HG03039 (cell line): ENCODE results near the gene CASP10.
"Not testable (repeated sequence)": the region's sequence is repeated elsewhere in the genome, so short reads cannot be mapped to it uniquely, and the experiment has no call there.

Source experiments
- ATAC-seq: cut with Tn5 transposase; IDR thresholded peaks from one replicate; pipeline ENCODE4 v1.9.1; 2021; ENCODE audit warnings: mild to moderate bottlenecking, moderate library complexity; ENCODE audit not compliant: unreplicated experiment

CASP10 gene, protein sequence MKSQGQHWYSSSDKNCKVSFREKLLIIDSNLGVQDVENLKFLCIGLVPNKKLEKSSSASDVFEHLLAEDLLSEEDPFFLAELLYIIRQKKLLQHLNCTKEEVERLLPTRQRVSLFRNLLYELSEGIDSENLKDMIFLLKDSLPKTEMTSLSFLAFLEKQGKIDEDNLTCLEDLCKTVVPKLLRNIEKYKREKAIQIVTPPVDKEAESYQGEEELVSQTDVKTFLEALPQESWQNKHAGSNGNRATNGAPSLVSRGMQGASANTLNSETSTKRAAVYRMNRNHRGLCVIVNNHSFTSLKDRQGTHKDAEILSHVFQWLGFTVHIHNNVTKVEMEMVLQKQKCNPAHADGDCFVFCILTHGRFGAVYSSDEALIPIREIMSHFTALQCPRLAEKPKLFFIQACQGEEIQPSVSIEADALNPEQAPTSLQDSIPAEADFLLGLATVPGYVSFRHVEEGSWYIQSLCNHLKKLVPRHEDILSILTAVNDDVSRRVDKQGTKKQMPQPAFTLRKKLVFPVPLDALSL

DNA sequence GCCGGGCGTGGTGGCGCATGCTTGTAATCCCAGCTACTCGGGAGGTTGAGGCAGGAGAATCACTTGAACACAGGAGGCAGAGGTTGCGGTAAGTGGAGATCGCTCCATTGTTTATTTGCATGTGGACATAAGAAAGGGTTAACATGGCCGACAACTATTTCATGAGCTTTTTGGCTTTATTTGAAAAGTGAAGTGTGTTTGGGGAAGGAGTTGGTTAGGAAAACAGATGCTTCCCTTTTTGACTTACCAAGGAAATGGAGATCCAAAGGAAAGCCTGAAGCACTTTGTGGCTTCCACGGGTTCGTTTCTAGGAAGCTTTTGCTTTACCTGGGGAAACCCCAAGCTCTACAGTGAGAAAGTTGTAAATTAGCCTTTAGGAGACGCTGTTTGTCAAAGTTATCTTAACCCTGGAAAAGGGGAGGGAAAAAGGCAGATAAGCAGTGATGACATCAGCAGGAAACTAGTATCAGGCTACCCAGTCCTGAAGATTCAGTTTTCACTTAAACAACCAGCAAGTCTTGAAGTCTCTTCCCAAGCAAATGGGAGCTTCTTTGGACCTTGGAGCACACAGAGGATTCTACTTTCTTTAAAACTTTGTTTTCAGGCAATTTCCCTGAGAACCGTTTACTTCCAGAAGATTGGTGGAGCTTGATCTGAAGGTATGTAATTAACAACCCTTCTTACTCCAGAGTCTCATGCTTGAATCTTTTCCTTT lies at the start of gene CASP10:
Gene CASP10, plus strand, starts transcription at position 492 of the 715 bp plus-strand sequence. CDS start 2,637 bp downstream, outside the sequence.
- ATAC-seq, result peak; percentile 71

DNA sequence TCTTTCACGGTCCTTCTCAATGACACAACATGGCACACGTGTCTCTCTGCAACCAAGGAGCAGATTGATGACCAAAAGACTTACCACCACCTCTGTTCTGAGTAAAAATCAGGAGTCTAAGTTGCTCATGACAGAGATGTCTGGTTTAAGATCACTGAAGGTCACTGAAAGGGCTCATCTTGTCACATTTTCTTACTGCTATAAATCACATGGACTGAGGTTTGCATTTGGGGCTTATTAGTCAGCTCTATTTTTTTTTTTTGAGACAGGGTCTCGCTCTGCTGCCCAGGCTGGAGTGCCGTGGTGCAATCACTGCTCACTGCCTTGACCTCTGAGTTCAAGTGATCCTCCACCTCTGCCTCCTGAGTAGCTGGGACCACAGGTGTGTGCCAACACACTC lies 47.6 kb upstream of the CASP10 start:
- no peak for ATAC-seq

DNA sequence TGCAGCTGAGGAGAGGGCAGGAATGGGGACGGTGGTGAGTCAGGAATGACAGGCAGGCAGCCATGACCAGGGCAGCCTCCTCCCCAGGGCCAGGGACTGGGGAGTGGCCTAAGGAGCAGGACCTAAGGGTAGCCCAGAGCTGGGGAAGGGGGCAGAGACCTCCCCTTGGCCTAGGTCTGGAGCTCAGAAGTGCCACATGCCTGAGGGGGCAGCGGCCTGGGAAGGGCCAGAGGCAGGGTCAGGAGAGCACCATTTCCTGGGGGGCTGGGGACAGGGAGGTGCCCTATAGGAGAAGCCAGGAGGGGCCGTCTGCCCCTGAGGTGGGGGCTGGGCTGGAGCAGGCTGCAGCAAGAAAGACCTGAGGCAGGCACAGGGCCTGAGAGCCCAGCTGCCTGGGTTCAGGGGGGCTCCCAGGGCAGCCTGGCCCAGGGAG lies 46.0 kb upstream of the CASP10 start:
- ATAC-seq, result no peak

DNA sequence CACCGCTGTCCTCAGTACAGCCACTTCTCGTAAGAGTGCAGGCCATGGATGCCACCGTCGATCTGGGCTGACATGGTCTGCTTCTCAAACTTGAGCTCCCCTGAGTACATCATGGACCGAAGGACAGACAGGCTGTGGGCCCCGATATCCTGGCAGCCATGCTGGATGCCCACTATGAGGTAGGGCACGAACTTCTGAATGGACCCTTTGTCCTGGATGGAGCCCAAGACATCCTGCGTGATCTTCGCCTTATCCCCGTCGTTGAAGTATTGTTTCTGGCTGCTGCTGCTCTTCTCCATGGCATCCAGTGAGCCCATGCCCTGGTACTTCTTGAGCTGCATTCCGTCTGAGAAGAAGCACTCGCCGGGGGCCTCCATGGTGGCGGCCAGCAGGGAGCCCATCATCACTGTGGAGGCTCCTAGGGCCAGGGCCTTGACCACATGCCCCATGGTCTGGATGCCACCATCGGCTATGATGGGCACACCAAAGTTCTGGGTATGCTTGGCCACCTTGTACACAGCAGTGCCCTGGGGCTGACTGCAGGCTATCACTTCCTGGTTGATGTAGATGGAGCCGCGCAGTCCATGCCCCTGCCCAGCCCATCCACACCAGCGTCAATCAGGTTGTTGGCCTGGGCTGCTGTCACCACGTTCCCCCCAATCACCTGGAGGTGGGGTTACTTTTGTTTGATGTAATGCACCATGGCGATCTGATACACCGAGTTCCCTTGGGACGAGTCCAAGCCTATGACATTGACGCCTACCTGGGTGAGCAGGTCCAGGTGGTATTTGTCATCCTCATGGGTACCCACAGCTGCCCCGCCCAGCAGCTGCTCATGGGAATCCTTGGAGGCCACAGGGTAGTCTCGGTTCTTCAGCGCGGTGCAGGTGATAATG lies 45.2 kb upstream of the CASP10 start:
- no peak for ATAC-seq

DNA sequence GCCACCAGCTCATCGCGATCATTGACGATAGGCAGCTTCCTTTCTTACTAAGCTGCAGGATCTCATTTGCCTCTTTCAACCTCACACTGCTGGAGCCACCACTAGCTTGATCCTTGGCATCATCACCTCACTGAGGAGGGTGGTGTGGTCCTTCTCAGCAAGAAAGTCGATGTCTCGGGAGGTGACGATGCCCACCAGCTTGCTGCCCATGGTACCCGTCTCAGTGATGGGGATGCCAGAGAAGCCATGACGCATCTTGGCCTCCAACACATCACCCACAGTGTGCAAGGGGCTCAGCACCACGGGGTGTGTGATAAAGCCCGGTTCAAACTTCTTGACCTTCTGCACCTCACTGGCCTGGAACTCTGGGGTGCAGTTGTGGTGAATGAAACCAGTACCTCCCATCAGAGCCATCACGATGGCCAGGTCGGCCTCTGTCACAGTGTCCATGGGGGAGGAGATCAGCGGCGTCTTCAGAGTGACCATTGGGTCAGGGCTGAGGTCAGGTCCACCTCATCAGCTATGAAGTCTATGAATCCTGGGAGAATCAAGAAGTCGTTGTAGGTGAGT lies 44.5 kb upstream of the CASP10 start:
- ATAC-seq, result no peak

DNA sequence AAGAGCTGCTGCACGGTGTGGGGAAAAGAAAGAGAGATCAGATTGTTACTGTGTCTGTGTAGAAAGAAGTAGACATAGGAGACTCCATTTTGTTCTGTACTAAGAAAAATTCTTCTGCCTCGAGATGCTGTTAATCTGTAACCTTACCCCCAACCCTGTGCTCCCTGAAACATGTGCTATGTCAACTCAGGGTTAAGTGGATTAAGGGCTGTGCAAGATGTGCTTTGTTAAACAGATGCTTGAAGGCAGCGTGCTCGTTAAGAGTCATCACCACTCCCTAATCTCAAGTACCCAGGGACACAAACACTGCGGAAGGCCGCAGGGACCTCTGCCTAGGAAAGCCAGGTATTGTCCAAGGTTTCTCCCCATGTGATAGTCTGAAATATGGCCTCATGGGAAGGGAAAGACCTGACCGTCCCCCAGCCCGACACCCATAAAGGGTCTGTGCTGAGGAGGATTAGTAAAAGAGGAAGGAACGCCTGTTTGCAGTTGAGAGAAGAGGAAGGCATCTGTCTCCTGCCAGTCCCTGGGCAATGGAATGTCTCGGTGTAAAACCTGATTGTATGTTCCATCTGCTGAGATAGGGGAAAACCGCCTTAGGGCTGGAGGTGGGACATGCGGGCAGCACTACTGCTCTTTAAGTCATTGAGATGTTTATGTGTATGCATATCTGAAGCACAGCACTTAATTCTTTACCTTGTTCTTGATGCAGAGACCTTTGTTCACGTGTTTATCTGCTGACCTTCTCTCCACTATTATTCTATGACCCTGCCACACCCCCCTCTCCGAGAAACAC lies 43.8 kb upstream of the CASP10 start:
- not testable (repeated sequence) for ATAC-seq

DNA sequence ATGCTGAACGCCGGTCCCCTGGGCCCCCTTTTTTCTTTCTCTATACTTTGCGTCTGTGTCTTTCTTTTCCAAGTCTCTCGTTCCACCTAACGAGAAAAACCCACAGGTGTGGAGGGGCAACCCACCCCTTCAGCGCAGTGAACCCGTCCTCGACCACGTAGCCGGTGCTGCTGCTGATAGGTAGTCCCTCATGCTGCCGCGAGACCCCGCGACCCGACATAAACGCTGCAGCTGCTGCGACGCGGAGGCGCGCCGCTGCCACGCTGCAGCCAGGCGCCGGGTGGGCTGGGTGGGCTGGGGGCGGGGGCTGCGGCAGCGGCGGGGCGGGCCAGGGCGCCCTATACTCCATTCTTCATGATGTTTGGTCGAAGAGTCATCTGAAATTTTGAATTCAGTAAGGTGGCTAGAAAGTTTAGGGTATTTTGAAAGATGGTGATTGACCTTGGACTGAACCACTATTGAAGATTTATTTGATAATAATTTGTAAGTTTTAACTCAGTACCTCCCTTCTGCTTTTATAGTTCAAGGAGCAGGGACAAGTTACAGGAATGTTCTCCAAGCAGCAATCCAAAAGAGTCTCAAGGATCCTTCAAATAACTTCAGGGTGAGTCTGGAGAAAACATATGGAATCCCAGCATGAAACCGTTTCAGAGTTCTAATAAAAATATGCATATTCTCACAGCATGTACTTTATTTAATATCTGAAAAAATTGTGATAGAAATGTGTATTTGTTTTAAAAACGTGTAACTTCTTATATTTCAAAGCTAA lies 42.9 kb upstream of the CASP10 start:
- no peak for ATAC-seq

DNA sequence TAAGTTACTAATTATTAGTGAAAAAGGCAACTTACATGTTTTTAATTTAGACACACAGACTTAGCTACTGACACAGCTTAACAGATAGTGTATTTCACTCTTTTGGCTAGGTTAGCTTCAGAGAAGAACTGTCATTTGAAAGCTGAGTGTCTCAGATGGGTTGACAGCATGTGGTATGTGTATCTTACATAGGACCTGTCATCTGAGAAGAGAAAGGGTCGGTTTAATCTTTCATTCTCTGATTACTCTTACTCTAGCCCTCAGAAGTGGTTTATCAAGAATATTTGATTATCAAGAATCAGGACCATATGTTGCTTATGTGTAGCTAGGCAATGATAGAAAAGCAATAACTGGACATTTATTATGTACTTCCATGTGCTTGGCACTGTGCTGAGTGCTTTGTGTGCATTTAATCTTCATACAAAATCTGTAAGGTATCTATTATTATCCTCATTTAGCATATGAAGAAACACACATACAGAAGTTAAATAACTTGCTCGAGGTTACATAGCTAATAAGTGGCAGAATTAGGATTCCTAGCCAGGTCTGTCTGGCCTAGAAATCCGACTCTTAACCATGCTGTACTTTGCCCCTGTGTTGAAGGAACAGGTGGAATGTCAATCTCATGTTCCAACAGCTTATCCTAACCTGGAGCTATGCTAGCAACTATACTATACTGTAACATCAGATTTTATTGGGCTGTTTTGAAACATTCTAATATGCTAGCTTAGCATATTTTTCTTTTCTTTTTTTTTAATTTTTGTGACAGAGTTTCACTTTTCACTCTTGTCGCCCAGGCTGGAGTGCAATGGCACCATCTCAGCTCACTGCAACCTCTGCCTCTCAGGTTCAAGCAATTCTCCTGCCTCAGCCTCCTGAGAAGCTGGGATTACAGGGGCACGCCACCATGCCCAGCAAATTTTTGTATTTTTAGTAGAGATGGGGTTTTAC lies 38.6 kb upstream of the CASP10 start:
- ATAC-seq, result no peak

DNA sequence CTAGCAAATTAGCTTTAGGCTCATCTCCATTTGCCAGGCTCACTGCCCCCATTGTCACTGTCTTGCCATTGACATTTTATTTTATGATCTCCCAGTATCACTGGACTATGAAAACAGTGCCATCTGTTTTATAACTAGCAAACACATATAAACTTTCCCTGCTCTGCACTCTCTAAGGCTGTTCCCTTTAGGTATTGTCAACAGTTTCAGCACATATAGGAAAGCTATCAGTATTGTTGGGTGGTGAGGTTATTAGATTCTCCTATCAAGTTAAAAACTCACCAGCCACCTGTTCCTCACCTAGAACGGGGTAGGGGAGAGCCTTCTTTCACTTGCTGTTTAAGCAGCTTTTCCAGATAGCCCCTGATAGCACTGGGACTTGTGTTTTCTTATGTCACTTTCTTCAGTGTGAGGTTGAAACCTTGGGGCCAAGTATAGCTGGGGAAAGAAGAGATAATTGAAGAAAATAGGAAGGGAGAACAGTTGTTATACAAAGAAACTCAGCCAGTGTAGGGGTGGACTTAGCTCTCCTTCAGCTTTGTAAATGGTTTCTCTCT lies 34.4 kb upstream of the CASP10 start:
- ATAC-seq, result no peak

DNA sequence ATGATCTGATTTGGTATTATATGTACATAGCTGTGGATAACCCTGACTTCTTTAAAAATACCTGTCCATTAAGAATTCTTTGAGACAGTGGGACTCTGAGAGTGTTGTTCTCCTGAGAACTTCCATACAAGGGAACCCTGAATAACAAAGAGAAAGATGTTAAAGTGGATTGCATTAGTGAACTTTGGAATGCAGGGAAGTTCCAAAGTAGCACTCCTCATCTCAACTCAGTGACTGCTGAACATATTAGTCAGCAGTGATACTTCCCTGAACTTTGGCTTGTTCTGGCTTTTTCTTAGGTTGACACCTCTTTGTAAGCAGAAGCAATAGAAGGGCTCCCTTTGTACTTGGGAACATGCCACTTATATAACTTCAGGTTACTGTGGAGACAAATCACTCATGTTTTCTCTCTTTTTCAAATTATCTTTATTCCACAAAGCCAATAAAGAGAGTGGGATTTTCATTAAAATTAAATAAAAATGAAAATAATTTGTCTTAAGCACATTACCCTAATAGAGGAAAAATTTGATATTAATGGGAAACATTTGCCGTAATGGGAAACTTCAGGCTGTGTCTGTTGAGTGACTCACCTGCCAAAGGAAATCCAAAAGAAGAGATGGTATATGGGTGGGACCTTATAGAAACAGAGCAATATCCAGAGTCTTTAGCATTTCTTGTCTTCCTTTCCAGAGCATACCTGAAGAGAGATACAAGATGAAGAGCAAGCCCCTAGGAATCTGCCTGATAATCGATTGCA lies 33.7 kb upstream of the CASP10 start:
- ATAC-seq, result no peak

DNA sequence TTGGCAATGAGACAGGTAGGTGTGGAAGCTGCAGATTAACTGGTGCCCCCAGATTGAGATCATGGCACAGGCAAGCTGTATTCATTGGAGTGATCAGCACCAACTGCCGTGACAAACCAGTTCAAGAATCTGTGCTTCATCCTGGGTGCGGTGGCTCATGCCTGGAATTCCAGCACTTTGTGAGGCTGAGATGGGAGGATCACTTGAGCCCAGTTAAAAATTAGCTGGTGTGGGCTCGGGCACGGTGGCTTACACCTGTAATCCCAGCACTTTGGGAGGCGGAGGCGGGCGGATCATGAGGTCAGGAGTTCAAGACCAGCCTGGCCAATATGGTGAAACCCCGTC lies 33.1 kb upstream of the CASP10 start:
- ATAC-seq, result not testable (repeated sequence)

DNA sequence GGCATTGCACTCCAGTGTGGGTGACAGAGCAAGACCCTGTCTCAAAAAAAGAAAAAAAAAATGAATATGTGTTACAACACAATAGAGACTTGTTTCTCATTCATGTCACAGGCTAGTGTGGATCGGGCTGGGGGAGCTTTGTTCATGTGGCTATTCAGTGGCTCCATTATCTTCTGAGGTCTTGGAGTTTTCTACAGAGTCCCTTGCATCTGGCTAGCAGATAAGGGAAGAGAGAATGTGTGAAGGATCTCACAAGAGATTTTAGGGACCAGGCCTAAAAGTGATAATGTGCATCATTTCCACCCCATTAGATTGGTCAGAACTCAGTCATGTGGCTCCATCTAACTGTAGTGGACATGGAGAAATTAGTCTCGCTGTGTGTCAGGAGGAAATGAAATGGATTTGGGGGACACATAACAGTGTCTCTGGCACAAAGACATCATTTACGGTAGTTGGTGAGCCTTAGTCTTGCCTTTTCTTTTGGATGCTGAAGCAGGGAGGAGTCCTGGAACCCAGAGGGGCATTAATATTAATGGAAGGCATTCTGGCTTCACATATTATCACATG lies 32.4 kb upstream of the CASP10 start:
- no peak for ATAC-seq

DNA sequence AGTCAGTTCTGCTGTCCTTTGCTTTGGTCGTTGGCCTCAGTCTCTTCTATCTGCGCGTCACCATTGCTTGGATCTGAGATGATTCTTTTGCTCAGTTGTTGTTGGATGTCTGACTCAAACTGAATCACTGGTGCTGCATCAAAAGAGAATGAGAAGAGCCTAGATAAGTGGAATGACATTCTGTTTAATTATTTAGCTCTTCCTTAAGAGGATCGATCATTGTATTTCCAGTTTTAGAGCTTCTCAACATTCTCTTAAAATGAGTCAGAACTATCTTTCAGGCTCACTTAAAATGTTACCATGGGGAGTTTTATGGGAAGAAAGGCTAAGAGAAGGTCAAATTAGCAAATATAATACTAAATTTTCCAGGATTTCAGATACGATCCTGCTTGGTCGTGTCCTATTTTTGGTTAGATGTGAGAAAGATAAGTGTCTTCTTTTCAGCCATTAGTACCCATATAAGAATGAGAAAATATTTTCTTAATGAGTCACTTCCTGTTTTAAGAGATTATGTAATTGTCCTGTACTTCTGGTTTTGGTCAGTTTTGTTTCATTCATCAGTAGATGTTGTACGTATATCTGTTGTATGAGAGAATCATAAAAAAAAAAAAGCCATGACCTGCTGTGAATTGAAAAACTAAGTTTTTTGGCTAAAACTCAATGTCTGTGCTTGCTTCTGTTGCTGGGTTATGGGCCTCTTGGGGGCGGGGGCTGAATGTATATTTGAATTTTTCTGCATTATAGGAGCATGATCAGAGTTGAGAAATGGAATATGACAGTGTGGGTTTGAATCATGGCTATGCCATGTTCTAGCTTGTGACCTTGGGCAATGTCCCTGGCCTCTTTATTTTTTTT lies 31.6 kb upstream of the CASP10 start:
- ATAC-seq, result no peak

DNA sequence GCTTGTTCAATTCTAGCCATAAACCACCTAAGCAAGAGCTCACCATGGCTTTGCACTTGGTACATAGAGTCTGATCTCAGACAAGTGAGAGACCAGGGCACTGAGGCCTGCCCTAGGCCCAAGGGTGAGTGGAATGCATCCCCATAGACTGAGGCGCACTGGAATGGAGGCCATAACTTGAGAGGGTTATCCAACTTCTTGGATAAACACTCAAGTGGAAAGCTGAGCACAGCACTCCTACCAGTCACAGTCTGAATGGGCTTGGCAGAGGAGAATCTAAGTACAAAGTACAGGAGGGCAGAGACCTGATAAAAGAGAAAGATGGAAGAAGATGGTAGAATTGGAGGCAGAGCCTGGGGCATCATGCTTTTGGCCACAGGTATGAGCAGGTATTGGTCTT lies 30.4 kb upstream of the CASP10 start:
- ATAC-seq, result no peak

DNA sequence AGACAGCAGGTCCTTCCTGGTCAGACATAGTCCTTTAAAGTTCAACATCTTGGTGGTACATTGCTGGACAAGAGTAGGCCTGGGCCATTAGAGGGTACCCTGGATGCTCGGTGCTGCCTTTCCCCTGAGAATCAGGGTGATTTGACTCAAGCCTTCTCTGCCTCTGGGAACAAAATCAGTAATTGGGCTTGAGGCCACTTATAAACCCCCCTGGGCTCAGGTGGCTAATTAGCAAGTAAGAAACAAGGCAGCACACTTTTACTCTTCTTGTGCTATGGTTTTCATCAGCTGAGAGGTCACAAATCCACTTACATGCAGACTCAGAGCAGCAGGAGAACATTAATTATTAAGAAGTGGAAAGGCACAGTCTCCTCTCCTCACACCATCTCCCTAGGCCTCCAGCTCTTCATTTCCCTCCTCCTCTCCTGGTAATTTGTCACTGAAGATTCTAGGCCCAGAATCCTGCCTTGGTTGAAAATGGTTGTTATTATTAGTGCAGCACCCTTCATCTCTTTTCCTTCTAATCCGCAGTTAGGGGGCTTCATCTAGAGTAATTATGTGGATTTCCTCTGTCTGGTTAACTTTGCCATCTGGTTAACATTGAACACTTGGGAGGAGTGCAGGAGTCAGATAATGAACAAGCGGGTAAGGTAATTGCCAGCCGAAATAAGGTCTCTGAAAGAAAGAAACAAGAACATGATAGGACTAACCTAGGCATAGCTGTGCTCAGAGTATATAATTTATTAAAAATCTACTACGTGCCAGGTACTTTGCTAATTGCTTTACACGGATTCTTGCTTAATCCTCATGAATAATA lies 29.7 kb upstream of the CASP10 start:
- no peak for ATAC-seq
